ENCODE measurements around the gene PCLO. TPM values are rescaled to one million over a fixed set of nuclear protein-coding genes. Genes with fewer than 3 reads are reported as not detected.

PCLO gene
- total RNA-seq, 6 donors from 2014 or later = 3.0 to 19.8 (median 8.6) TPM

GRCh38 chr7:82736633-82737032 lies 426.1 kb downstream of the PCLO start:
- no peaks in the 10 kb centered on the region for H3K9me3 ChIP-seq
- ATAC-seq (ENCODE audit: low FRiP score in 2 of 2) (no peak), DNase-seq (no peak)
- no peaks in the 10 kb centered on the region for H3K36me3 ChIP-seq
- no peaks in the 10 kb centered on the region for H3K4me1 ChIP-seq
- H3K27me3 ChIP-seq = no peaks in the 10 kb centered on the region
- WGBS, 2 donors = 96 to 97% methylated on average over 3 of the region's 3 CpGs
- no peak overlapping the region for H3K27ac ChIP-seq
- TF ChIP-seq EP300 (IDR thresholded peaks at IDR 0.05) = no peak
- TF ChIP-seq POLR2A (IDR thresholded peaks at IDR 0.05) = no peak
- no peak for TF ChIP-seq POLR2AphosphoS5 (IDR thresholded peaks at IDR 0.05)
- TF ChIP-seq CTCF (IDR thresholded peaks at IDR 0.05) = no peak
- H3K4me3 ChIP-seq = no peak overlapping the region

GRCh38 chr7:82732677-82733076 lies 430.0 kb downstream of the PCLO start:
- Histone ChIP-seq H3K36me3 (no peaks in the 10 kb centered on the region), H3K27me3 (no peaks in the 10 kb centered on the region), H3K4me1 (no peaks in the 10 kb centered on the region), H3K9me3 (no peaks in the 10 kb centered on the region), H3K4me3 (no peak overlapping the region), H3K27ac (no peak overlapping the region)
- TF ChIP-seq EP300 (IDR thresholded peaks at IDR 0.05) (no peak), POLR2AphosphoS5 (IDR thresholded peaks at IDR 0.05) (no peak), POLR2A (IDR thresholded peaks at IDR 0.05) (no peak), CTCF (IDR thresholded peaks at IDR 0.05) (no peak)
- 67 to 79% methylated on average over 3 of the region's 3 CpGs for WGBS, 2 donors
- ATAC-seq (ENCODE audit: low FRiP score in 2 of 2) (no peak), DNase-seq (no peak)

GRCh38 chr7:82729172-82730030 lies 433.3 kb downstream of the PCLO start:
- H3K4me3 ChIP-seq = no peak overlapping the region
- no peak overlapping the region for H3K27ac ChIP-seq
- no peak for DNase-seq
- TF ChIP-seq POLR2AphosphoS5 (IDR thresholded peaks at IDR 0.05) = no peak
- no peak for TF ChIP-seq POLR2A (IDR thresholded peaks at IDR 0.05)
- TF ChIP-seq CTCF (IDR thresholded peaks at IDR 0.05) = peak in 4 of 6 experiments; percentile 11 to 44 (median 37)
- no peak for TF ChIP-seq EP300 (IDR thresholded peaks at IDR 0.05)
- H3K27me3 ChIP-seq = no peaks in the 10 kb centered on the region
- 39 to 43% methylated on average over 8 of the region's 8 CpGs for WGBS, 2 donors
- H3K36me3 ChIP-seq = no peaks in the 10 kb centered on the region
- peaks cover 0 to 6% (median 0%) of the 10 kb centered on the region in 4 donors for H3K4me1 ChIP-seq
- H3K9me3 ChIP-seq = no peaks in the 10 kb centered on the region
- no peak for ATAC-seq (ENCODE audit: low FRiP score in 2 of 2)

GRCh38 chr7:82726038-82726800 lies 436.5 kb downstream of the PCLO start:
- H3K27ac ChIP-seq = no peak overlapping the region
- H3K9me3 ChIP-seq = no peaks in the 10 kb centered on the region
- no peaks in the 10 kb centered on the region for H3K27me3 ChIP-seq
- H3K4me1 ChIP-seq = peaks cover 0 to 6% (median 0%) of the 10 kb centered on the region in 4 donors
- peak in 1 of 2 donors; percentile 22 for DNase-seq
- WGBS, 2 donors = 68 to 71% methylated on average over 7 of the region's 7 CpGs
- no peak for ATAC-seq (ENCODE audit: low FRiP score in 2 of 2)
- no peak overlapping the region for H3K4me3 ChIP-seq
- no peaks in the 10 kb centered on the region for H3K36me3 ChIP-seq
- TF ChIP-seq POLR2A (IDR thresholded peaks at IDR 0.05) (no peak), EP300 (IDR thresholded peaks at IDR 0.05) (no peak), POLR2AphosphoS5 (IDR thresholded peaks at IDR 0.05) (no peak), CTCF (IDR thresholded peaks at IDR 0.05) (no peak)
